ENCODE data around the gene LPCAT3. TPM values are rescaled to one million over a fixed set of nuclear protein-coding genes. Genes with fewer than 3 reads are reported as not detected.

LPCAT3 gene
- total RNA-seq, 1 experiment from 2014 or later: 16.3 TPM

DNA sequence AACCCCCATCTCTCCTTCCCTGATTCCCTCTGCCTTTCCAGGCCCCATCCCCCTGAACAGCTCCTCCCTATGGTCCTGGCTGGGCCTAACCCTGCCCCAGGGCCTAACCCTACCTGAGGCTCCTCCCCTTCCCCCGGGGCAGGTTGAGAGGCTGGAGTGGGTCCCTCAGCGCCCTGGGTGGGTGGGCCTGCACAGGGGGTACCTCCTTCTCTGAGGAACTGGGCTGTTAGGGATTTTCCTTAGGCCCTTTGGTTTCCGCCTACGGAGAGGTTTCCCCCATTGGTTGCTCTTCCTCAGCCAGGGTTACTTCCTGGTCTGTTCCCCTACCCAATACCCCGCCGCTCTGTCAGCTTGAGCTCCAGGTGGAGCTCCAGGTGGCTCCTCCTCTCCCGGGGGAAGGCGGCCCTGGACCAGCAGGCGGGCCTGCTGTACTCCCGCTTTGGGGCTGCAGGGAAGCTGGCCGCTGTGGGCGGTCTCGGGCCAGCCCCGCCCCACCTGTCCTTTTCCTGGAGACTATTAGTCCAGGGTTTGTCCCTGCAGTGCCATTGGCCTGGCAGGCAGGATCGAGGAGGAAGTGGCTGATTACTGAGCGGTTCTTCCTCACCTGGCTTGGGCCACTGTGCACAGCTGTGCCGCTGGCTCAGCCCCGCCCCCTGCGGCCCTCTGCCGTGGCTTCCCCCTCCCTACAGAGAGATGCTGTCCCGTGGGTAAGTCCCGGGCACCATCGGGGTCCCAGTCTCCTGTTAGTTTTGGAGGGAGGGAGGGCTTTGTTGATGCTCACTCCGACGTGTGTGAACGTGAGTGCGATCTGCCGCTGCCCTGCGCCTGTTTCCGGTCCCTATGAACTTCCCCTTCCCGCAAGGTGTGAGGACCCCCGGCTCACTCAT lies 72.0 kb downstream of the LPCAT3 start:
- Histone ChIP-seq H3K9ac (ENCODE audit: low read length) (peak overlapping the region; percentile 32; the same call in 1 of the 2 replicates), H3K36me3 (ENCODE audit: low read depth, low read length) (no peaks in the 10 kb centered on the region), H3K27ac (ENCODE audit: low read length) (no peak overlapping the region; the same call in 1 of the 2 replicates), H3K79me2 (ENCODE audit: low read length) (peaks cover 11% of the 10 kb centered on the region; the same call in 1 of the 2 replicates), H3K4me2 (ENCODE audit: low read length) (peak overlapping the region; percentile 96), H2AFZ (ENCODE audit: low read length) (peak overlapping the region; percentile 71), H3K4me3 (ENCODE audit: low read length) (peak overlapping the region; percentile 72), H4K20me1 (ENCODE audit: low read length) (no peaks in the 10 kb centered on the region), H3K9me2 (replicated peaks; ENCODE audit: low read length) (no peaks in the 10 kb centered on the region), H3K9me3 (ENCODE audit: low read length) (no peaks in the 10 kb centered on the region), H3K27me3 (ENCODE audit: low read length) (no peaks in the 10 kb centered on the region), H3F3A (ENCODE audit: low read length, unreplicated experiment) (peaks cover 9% of the 10 kb centered on the region), H3K4me1 (ENCODE audit: insufficient read depth, low read length) (peaks cover 18% of the 10 kb centered on the region)
- CTCF ChIA-PET: interaction anchor here (0.6 to 1.1 kb wide), 4 partner anchors 9 to 108 kb away, joined by 3 to 6 read pairs (median 6); no protein-coding TSS in a partner anchor
- TF ChIP-seq, protein P1, sequence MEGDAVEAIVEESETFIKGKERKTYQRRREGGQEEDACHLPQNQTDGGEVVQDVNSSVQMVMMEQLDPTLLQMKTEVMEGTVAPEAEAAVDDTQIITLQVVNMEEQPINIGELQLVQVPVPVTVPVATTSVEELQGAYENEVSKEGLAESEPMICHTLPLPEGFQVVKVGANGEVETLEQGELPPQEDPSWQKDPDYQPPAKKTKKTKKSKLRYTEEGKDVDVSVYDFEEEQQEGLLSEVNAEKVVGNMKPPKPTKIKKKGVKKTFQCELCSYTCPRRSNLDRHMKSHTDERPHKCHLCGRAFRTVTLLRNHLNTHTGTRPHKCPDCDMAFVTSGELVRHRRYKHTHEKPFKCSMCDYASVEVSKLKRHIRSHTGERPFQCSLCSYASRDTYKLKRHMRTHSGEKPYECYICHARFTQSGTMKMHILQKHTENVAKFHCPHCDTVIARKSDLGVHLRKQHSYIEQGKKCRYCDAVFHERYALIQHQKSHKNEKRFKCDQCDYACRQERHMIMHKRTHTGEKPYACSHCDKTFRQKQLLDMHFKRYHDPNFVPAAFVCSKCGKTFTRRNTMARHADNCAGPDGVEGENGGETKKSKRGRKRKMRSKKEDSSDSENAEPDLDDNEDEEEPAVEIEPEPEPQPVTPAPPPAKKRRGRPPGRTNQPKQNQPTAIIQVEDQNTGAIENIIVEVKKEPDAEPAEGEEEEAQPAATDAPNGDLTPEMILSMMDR (conservative IDR thresholded peaks at IDR 0.05; ENCODE audit: low read depth, low read length): no peak
- TF ChIP-seq EZH2 (IDR thresholded peaks at IDR 0.05; ENCODE audit: low read length, unreplicated experiment) (no peak), EZH2phosphoT487 (IDR thresholded peaks at IDR 0.05; ENCODE audit: borderline replicate concordance, low read length) (no peak)
- BruUV-seq (replicated peaks): no TSS peak
- DNase-seq: peak; percentile 94
- intact Hi-C loops (cut with micrococcal nuclease): no loop called here
- ATAC-seq: peak; percentile 73
- POLR2A ChIA-PET (ENCODE audit: unreplicated experiment): interaction anchor here (0.6 to 0.9 kb wide), 2 partner anchors 21 to 84 kb away, joined by 3 to 5 read pairs; no protein-coding TSS in a partner anchor

DNA sequence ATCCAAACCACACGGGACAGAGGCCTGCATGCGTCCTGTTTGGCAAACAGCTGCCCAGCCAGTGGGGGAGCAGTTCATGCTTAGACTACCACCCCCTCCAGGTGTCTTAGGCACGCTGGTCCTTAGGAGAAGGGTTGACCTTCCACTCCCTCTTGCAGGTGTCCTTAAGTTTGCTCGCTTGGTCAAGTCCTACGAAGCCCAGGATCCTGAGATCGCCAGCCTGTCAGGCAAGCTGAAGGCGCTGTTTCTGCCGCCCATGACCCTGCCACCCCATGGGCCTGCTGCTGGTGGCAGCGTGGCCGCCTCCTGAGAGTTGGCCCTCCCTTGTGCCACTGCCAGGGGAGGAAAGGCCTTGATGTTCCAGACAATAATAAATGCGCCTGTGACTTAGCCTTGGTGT lies 72.7 kb downstream of the LPCAT3 start:
- DNase-seq (no peak), ATAC-seq (no peak)
- H3F3A ChIP-seq (ENCODE audit: low read length, unreplicated experiment): peaks cover 9% of the 10 kb centered on the region
- H4K20me1 ChIP-seq (ENCODE audit: low read length): no peaks in the 10 kb centered on the region
- no peaks in the 10 kb centered on the region for H3K9me3 ChIP-seq (ENCODE audit: low read length)
- intact Hi-C loops (cut with micrococcal nuclease): loop anchor here (2.0 kb wide), 1 partner anchor 73 kb away; the partner anchor contains the start of gene LPCAT3
- H3K9ac ChIP-seq (ENCODE audit: low read length): no peak overlapping the region
- CTCF ChIA-PET: interaction anchor here (0.9 to 1.1 kb wide), 4 partner anchors 8 to 108 kb away, joined by 3 to 6 read pairs (median 5); no protein-coding TSS in a partner anchor
- H3K27ac ChIP-seq (ENCODE audit: low read length): no peak overlapping the region
- no peaks in the 10 kb centered on the region for H3K36me3 ChIP-seq (ENCODE audit: low read depth, low read length)
- H3K9me2 ChIP-seq (replicated peaks; ENCODE audit: low read length): no peaks in the 10 kb centered on the region
- TF ChIP-seq EZH2 (IDR thresholded peaks at IDR 0.05; ENCODE audit: low read length, unreplicated experiment) (no peak), EZH2phosphoT487 (IDR thresholded peaks at IDR 0.05; ENCODE audit: borderline replicate concordance, low read length) (no peak)
- TF ChIP-seq, protein P1 (conservative IDR thresholded peaks at IDR 0.05; ENCODE audit: low read depth, low read length): no peak
- no TSS peak for BruUV-seq (replicated peaks)
- peaks cover 11% of the 10 kb centered on the region; the same call in 1 of the 2 replicates for H3K79me2 ChIP-seq (ENCODE audit: low read length)
- peak overlapping the region; percentile 72 for H3K4me3 ChIP-seq (ENCODE audit: low read length)
- H3K4me2 ChIP-seq (ENCODE audit: low read length): peak overlapping the region; percentile 96
- H3K4me1 ChIP-seq (ENCODE audit: insufficient read depth, low read length): peaks cover 18% of the 10 kb centered on the region
- no peak overlapping the region for H2AFZ ChIP-seq (ENCODE audit: low read length)
- H3K27me3 ChIP-seq (ENCODE audit: low read length): no peaks in the 10 kb centered on the region
- POLR2A ChIA-PET (ENCODE audit: unreplicated experiment): interaction anchor here (0.6 to 0.9 kb wide), 2 partner anchors 20 to 85 kb away, joined by 3 to 5 read pairs; no protein-coding TSS in a partner anchor

All from PC-3 (cell line).